KBM-7 (cell line): ENCODE results near the gene RAC2.
"Not testable (repeated sequence)": the region's sequence is repeated elsewhere in the genome, so short reads cannot be mapped to it uniquely, and the experiment has no call there.

Source experiments
- DNase-seq: peaks from one replicate; pipeline ENCODE4 v3.0.0-alpha.2; 2015
- in situ Hi-C: fragments of 300-500 bp; cut with MboI; formaldehyde crosslinking; loops from 2 replicates; pipeline ENCODE4 v1.14.3; 2020; ENCODE audit warnings: low sequenced_read_pairs, low pct_unique_long_range_greater_than_20kb, mixed read lengths

RAC2 gene

GRCh38 chr22:37210041-37210803 lies 33.8 kb downstream of the RAC2 start:
- DNase-seq: no peak
- in situ Hi-C loops: no loop called here

- no peak for DNase-seq
- in situ Hi-C loops: no loop called here
These were observed 34.8 kb downstream of the RAC2 start for GRCh38 chr22:37209140-37209845.

GRCh38 chr22:37208401-37209139 lies 35.5 kb downstream of the RAC2 start:
- in situ Hi-C loops: no loop called here
- no peak for DNase-seq

GRCh38 chr22:37207981-37208380 lies 36.1 kb downstream of the RAC2 start:
- in situ Hi-C loops: no loop called here
- no peak for DNase-seq

- in situ Hi-C loops: no loop called here
- no peak for DNase-seq
These were observed 36.9 kb downstream of the RAC2 start for GRCh38 chr22:37206841-37207821.

GRCh38 chr22:37206118-37206840 lies 37.8 kb downstream of the RAC2 start:
- in situ Hi-C loops: no loop called here
- DNase-seq: no peak

GRCh38 chr22:37205046-37205445 lies 39.0 kb downstream of the RAC2 start:
- in situ Hi-C loops: no loop called here
- DNase-seq: no peak

- no peak for DNase-seq
- in situ Hi-C loops: no loop called here
These were observed 39.9 kb downstream of the RAC2 start for GRCh38 chr22:37204045-37204655.

- in situ Hi-C loops: no loop called here
- DNase-seq: no peak
These were observed 40.6 kb downstream of the RAC2 start for GRCh38 chr22:37203354-37204044.

GRCh38 chr22:37202716-37203115 lies 41.4 kb downstream of the RAC2 start:
- no peak for DNase-seq
- in situ Hi-C loops: no loop called here

- in situ Hi-C loops: no loop called here
These were observed 42.0 kb downstream of the RAC2 start for GRCh38 chr22:37202001-37202555.

GRCh38 chr22:37201443-37201820 lies 42.6 kb downstream of the RAC2 start:
- in situ Hi-C loops, DNase-seq: not testable (repeated sequence)

More at GRCh38 chr22:37202001-37202555, 42.0 kb downstream of the RAC2 start:
- DNase-seq: no peak

GRCh38 chr22:37199760-37200108 lies 44.3 kb downstream of the RAC2 start:
- in situ Hi-C loops: no loop called here
- no peak for DNase-seq

- peak; percentile 99 for DNase-seq
- in situ Hi-C loops: no loop called here
These were observed 44.8 kb downstream of the RAC2 start for GRCh38 chr22:37199103-37199759.

GRCh38 chr22:37198258-37199102 lies 45.6 kb downstream of the RAC2 start:
- DNase-seq: peak; percentile 91
- in situ Hi-C loops: no loop called here
